Muscle of arm (tissue), 12 donors: ENCODE measurements around the gene TBC1D22A. TPM values are rescaled to one million over a fixed set of nuclear protein-coding genes. Genes with fewer than 3 reads are reported as not detected.

ENCODE experiments used
- DNase-seq: peaks from one replicate; pipeline ENCODE4 v3.0.0-alpha.2; 2013
- polyA plus RNA-seq, 12 donors: library from polyadenylated mRNA; unstranded; fragments of 120-200 nt; gene quantifications; one replicate each; pipeline ENCODE4 v1.2.1, GENCODE V29; 2013; ENCODE audit not compliant: insufficient read length in 12 of 12

TBC1D22A gene
- polyA plus RNA-seq, 12 donors, result 10.3 to 18.0 (median 13.1) TPM; not detected in 1

- DNase-seq, result no peak
These were observed 163.4 kb downstream of the TBC1D22A start for GRCh38 chr22:46925818-46926217.

GRCh38 chr22:46929046-46929709 lies 166.7 kb downstream of the TBC1D22A start:
- DNase-seq, result no peak

GRCh38 chr22:46929710-46930204 lies 167.3 kb downstream of the TBC1D22A start:
- no peak for DNase-seq

- DNase-seq, result no peak
These were observed 169.0 kb downstream of the TBC1D22A start for GRCh38 chr22:46931414-46931813.

- no peak for DNase-seq
These were observed 169.4 kb downstream of the TBC1D22A start for GRCh38 chr22:46931881-46932280.

GRCh38 chr22:46933040-46933930 lies 170.8 kb downstream of the TBC1D22A start:
- DNase-seq, result no peak

GRCh38 chr22:46934172-46934745 lies 171.8 kb downstream of the TBC1D22A start:
- DNase-seq, result no peak

GRCh38 chr22:46934746-46935491 lies 172.5 kb downstream of the TBC1D22A start:
- no peak for DNase-seq

- DNase-seq, result no peak
These were observed 173.3 kb downstream of the TBC1D22A start for GRCh38 chr22:46935506-46936377.

- DNase-seq, result no peak
These were observed 174.0 kb downstream of the TBC1D22A start for GRCh38 chr22:46936378-46936903.

GRCh38 chr22:46937185-46937584 lies 174.7 kb downstream of the TBC1D22A start:
- no peak for DNase-seq

GRCh38 chr22:46937939-46938338 lies 175.5 kb downstream of the TBC1D22A start:
- DNase-seq, result no peak

- peak; percentile 63 for DNase-seq
These were observed 179.7 kb downstream of the TBC1D22A start for GRCh38 chr22:46941968-46942798.

GRCh38 chr22:46942799-46943785 lies 180.6 kb downstream of the TBC1D22A start:
- peak; percentile 46 for DNase-seq

- no peak for DNase-seq
These were observed 183.0 kb downstream of the TBC1D22A start for GRCh38 chr22:46945481-46945880.

GRCh38 chr22:46946383-46946962 lies 184.0 kb downstream of the TBC1D22A start:
- no peak for DNase-seq

GRCh38 chr22:46947516-46948257 lies 185.2 kb downstream of the TBC1D22A start:
- DNase-seq, result no peak
